ENCODE results near the gene PREX1.
"Not testable (repeated sequence)": the region's sequence is repeated elsewhere in the genome, so short reads cannot be mapped to it uniquely, and the experiment has no call there.

The PREX1 gene

GRCh38 chr20:48789781-48790472, 37.9 kb downstream of the PREX1 start:
- DNase-seq = no peak

- DNase-seq = no peak
Measured at GRCh38 chr20:48789185-48789668, 38.6 kb downstream of the PREX1 start.

- DNase-seq = no peak
Measured at GRCh38 chr20:48788486-48789072, 39.2 kb downstream of the PREX1 start.

- no peak for DNase-seq
Measured at GRCh38 chr20:48787861-48788375, 39.9 kb downstream of the PREX1 start.

GRCh38 chr20:48786951-48787705, 40.7 kb downstream of the PREX1 start:
- DNase-seq = no peak

- no peak for DNase-seq
Measured at GRCh38 chr20:48785801-48786200, 42.0 kb downstream of the PREX1 start.

- no peak for DNase-seq
Measured at GRCh38 chr20:48785256-48785655, 42.5 kb downstream of the PREX1 start.

GRCh38 chr20:48784273-48784641, 43.5 kb downstream of the PREX1 start:
- DNase-seq = no peak

- no peak for DNase-seq
Measured at GRCh38 chr20:48783533-48784272, 44.1 kb downstream of the PREX1 start.

- DNase-seq = no peak
Measured at GRCh38 chr20:48782901-48783308, 44.9 kb downstream of the PREX1 start.

- no peak for DNase-seq
Measured at GRCh38 chr20:48782053-48782452, 45.7 kb downstream of the PREX1 start.

- no peak for DNase-seq
Measured at GRCh38 chr20:48781634-48782033, 46.2 kb downstream of the PREX1 start.

GRCh38 chr20:48779435-48779834, 48.4 kb downstream of the PREX1 start:
- DNase-seq = no peak

GRCh38 chr20:48777821-48778220, 50.0 kb downstream of the PREX1 start:
- no peak for DNase-seq

- DNase-seq = no peak
Measured at GRCh38 chr20:48777005-48777404, 50.8 kb downstream of the PREX1 start.

- DNase-seq = no peak
Measured at GRCh38 chr20:48776306-48776705, 51.5 kb downstream of the PREX1 start.

GRCh38 chr20:48775545-48775944, 52.3 kb downstream of the PREX1 start:
- DNase-seq = not testable (repeated sequence)

- no peak for DNase-seq
Measured at GRCh38 chr20:48774696-48775095, 53.1 kb downstream of the PREX1 start.

- DNase-seq = no peak
Measured at GRCh38 chr20:48773837-48774418, 53.9 kb downstream of the PREX1 start.

GRCh38 chr20:48772183-48772976, 55.4 kb downstream of the PREX1 start:
- no peak for DNase-seq

GRCh38 chr20:48771542-48771941, 56.3 kb downstream of the PREX1 start:
- no peak for DNase-seq

Data from activated naive CD4-positive, alpha-beta T cell treated with anti-CD3 and anti-CD28 coated beads, Interleukin-2, amount 50 U/mL, for 16 hours (primary cell).